Activated CD4-positive, alpha-beta T cell treated with anti-CD3 and anti-CD28 coated beads, Interleukin-2, Interleukin-6, amounts not matched to agents 100 ng/mL and 50 ng/mL, durations not matched to agents 16 hours and 8 hours (primary cell): Measurements from ENCODE around the gene MAPK8.
A peak's percentile ranks its signal among the peaks of the same experiment; 100 is the strongest.
"Not testable (repeated sequence)": the region's sequence is repeated elsewhere in the genome, so short reads cannot be mapped to it uniquely, and the experiment has no call there.

Experiments used
- DNase-seq: peaks from one replicate; pipeline ENCODE4 v3.0.0-alpha.2; 2020

The MAPK8 gene

GRCh38 chr10:48340734-48341133, 34.3 kb downstream of the MAPK8 start:
- no peak for DNase-seq

GRCh38 chr10:48343106-48343505, 36.6 kb downstream of the MAPK8 start:
- DNase-seq = no peak

- DNase-seq = no peak
Observed at GRCh38 chr10:48343921-48344598, 37.6 kb downstream of the MAPK8 start.

- not testable (repeated sequence) for DNase-seq
Observed at GRCh38 chr10:48346248-48346647, 39.8 kb downstream of the MAPK8 start.

- DNase-seq = not testable (repeated sequence)
Observed at GRCh38 chr10:48347539-48347938, 41.1 kb downstream of the MAPK8 start.

- not testable (repeated sequence) for DNase-seq
Observed at GRCh38 chr10:48347943-48348342, 41.5 kb downstream of the MAPK8 start.

GRCh38 chr10:48353246-48353645, 46.8 kb downstream of the MAPK8 start:
- DNase-seq = no peak

GRCh38 chr10:48357631-48358030, 51.2 kb downstream of the MAPK8 start:
- no peak for DNase-seq

GRCh38 chr10:48358162-48358561, 51.7 kb downstream of the MAPK8 start:
- DNase-seq = peak; percentile 10

GRCh38 chr10:48358838-48359237, 52.4 kb downstream of the MAPK8 start:
- no peak for DNase-seq

- no peak for DNase-seq
Observed at GRCh38 chr10:48361176-48361575, 54.7 kb downstream of the MAPK8 start.

- peak; percentile 57 for DNase-seq
Observed at GRCh38 chr10:48363617-48364355, 57.3 kb downstream of the MAPK8 start.

GRCh38 chr10:48364659-48365405, 58.4 kb downstream of the MAPK8 start:
- DNase-seq = no peak

- no peak for DNase-seq
Observed at GRCh38 chr10:48365668-48366067, 59.2 kb downstream of the MAPK8 start.

- no peak for DNase-seq
Observed at GRCh38 chr10:48366261-48366660, 59.8 kb downstream of the MAPK8 start.

GRCh38 chr10:48369501-48369900, 63.0 kb downstream of the MAPK8 start:
- DNase-seq = no peak

GRCh38 chr10:48377751-48378530, 71.5 kb downstream of the MAPK8 start:
- no peak for DNase-seq

- no peak for DNase-seq
Observed at GRCh38 chr10:48378675-48379074, 72.2 kb downstream of the MAPK8 start.

GRCh38 chr10:48381971-48382370, 75.5 kb downstream of the MAPK8 start:
- DNase-seq = no peak

- DNase-seq = no peak
Observed at GRCh38 chr10:48382982-48383381, 76.5 kb downstream of the MAPK8 start.

GRCh38 chr10:48383393-48383792, 76.9 kb downstream of the MAPK8 start:
- no peak for DNase-seq

- DNase-seq = no peak
Observed at GRCh38 chr10:48384699-48384982, 78.2 kb downstream of the MAPK8 start.

- peak; percentile 14 for DNase-seq
Observed at GRCh38 chr10:48389272-48389671, 82.8 kb downstream of the MAPK8 start.
